Measurements from ENCODE around the gene SUMF1.

Gene SUMF1

GRCh38 chr3:4418156-4418555 lies 48.9 kb downstream of the SUMF1 start:
- in situ Hi-C loops (cut with MboI; ENCODE audit: low sequenced_read_pairs): no loop called here

GRCh38 chr3:4417449-4417848 lies 49.6 kb downstream of the SUMF1 start:
- in situ Hi-C loops (cut with MboI; ENCODE audit: low sequenced_read_pairs): no loop called here

GRCh38 chr3:4416961-4417360 lies 50.1 kb downstream of the SUMF1 start:
- in situ Hi-C loops (cut with MboI; ENCODE audit: low sequenced_read_pairs): no loop called here

- in situ Hi-C loops (cut with MboI; ENCODE audit: low sequenced_read_pairs): no loop called here
Observed at GRCh38 chr3:4416427-4416945, 50.6 kb downstream of the SUMF1 start.

GRCh38 chr3:4413467-4413866 lies 53.6 kb downstream of the SUMF1 start:
- in situ Hi-C loops (cut with MboI; ENCODE audit: low sequenced_read_pairs): no loop called here

- in situ Hi-C loops (cut with MboI; ENCODE audit: low sequenced_read_pairs): no loop called here
Observed at GRCh38 chr3:4411833-4412232, 55.2 kb downstream of the SUMF1 start.

GRCh38 chr3:4411236-4411635 lies 55.8 kb downstream of the SUMF1 start:
- in situ Hi-C loops (cut with MboI; ENCODE audit: low sequenced_read_pairs): no loop called here

- in situ Hi-C loops (cut with MboI; ENCODE audit: low sequenced_read_pairs): no loop called here
Observed at GRCh38 chr3:4410606-4411005, 56.5 kb downstream of the SUMF1 start.

- in situ Hi-C loops (cut with MboI; ENCODE audit: low sequenced_read_pairs): no loop called here
Observed at GRCh38 chr3:4409971-4410573, 57.0 kb downstream of the SUMF1 start.

GRCh38 chr3:4409415-4409814 lies 57.7 kb downstream of the SUMF1 start:
- in situ Hi-C loops (cut with MboI; ENCODE audit: low sequenced_read_pairs): no loop called here

GRCh38 chr3:4408958-4409357 lies 58.1 kb downstream of the SUMF1 start:
- in situ Hi-C loops (cut with MboI; ENCODE audit: low sequenced_read_pairs): no loop called here

- in situ Hi-C loops (cut with MboI; ENCODE audit: low sequenced_read_pairs): no loop called here
Observed at GRCh38 chr3:4407941-4408340, 59.1 kb downstream of the SUMF1 start.

GRCh38 chr3:4406746-4407568 lies 60.1 kb downstream of the SUMF1 start:
- in situ Hi-C loops (cut with MboI; ENCODE audit: low sequenced_read_pairs): no loop called here

GRCh38 chr3:4404881-4405280 lies 62.2 kb downstream of the SUMF1 start:
- in situ Hi-C loops (cut with MboI; ENCODE audit: low sequenced_read_pairs): no loop called here

- in situ Hi-C loops (cut with MboI; ENCODE audit: low sequenced_read_pairs): no loop called here
Observed at GRCh38 chr3:4401441-4401840, 65.6 kb downstream of the SUMF1 start.

- in situ Hi-C loops (cut with MboI; ENCODE audit: low sequenced_read_pairs): no loop called here
Observed at GRCh38 chr3:4399476-4399875, 67.6 kb downstream of the SUMF1 start.

- in situ Hi-C loops (cut with MboI; ENCODE audit: low sequenced_read_pairs): no loop called here
Observed at GRCh38 chr3:4398941-4399245, 68.2 kb downstream of the SUMF1 start.

GRCh38 chr3:4398120-4398940 lies 68.7 kb downstream of the SUMF1 start:
- in situ Hi-C loops (cut with MboI; ENCODE audit: low sequenced_read_pairs): no loop called here

GRCh38 chr3:4397466-4397865 lies 69.6 kb downstream of the SUMF1 start:
- in situ Hi-C loops (cut with MboI; ENCODE audit: low sequenced_read_pairs): no loop called here

- in situ Hi-C loops (cut with MboI; ENCODE audit: low sequenced_read_pairs): no loop called here
Observed at GRCh38 chr3:4396542-4396941, 70.5 kb downstream of the SUMF1 start.

GRCh38 chr3:4396006-4396405 lies 71.1 kb downstream of the SUMF1 start:
- in situ Hi-C loops (cut with MboI; ENCODE audit: low sequenced_read_pairs): no loop called here

- in situ Hi-C loops (cut with MboI; ENCODE audit: low sequenced_read_pairs): no loop called here
Observed at GRCh38 chr3:4395448-4395847, 71.6 kb downstream of the SUMF1 start.

All from HL-60/S4 treated with retinoic acid at 250 ng/mL for 4 days and 3 days (cell line).